ENCODE results near the gene SUPT20H. TPM values are rescaled to one million over a fixed set of nuclear protein-coding genes. Genes with fewer than 3 reads are reported as not detected.

The SUPT20H gene
- total and polyA plus RNA-seq, 2 donors (not counting 1 experiment from before 2014, with no cell fraction given): 56.5 to 57.5 TPM

GRCh38 chr13:37091835-37092234 is 32.3 kb upstream of the SUPT20H start:
- H2AFZ ChIP-seq (ENCODE audit: low read length): no peak overlapping the region
- no peaks in the 10 kb centered on the region for H3K9me3 ChIP-seq (ENCODE audit: control insufficient read depth, insufficient read depth, low read depth, low read length)
- no peaks in the 10 kb centered on the region for H4K20me1 ChIP-seq (ENCODE audit: control insufficient read depth, extremely low read depth, insufficient read depth, low read length)
- H3K4me1 ChIP-seq (ENCODE audit: control insufficient read depth, extremely low read depth, insufficient read depth, low read length): no peaks in the 10 kb centered on the region
- TF ChIP-seq CTCF (conservative IDR thresholded peaks at IDR 0.05 in 1 of 2, IDR thresholded peaks at IDR 0.05 in 1 of 2; ENCODE audit: low read depth in 1 of 2, low read length in 2 of 2) (no peak), EZH2 (IDR thresholded peaks at IDR 0.05; ENCODE audit: low read length, missing control alignments) (no peak)
- no peaks in the 10 kb centered on the region for H3K27me3 ChIP-seq (ENCODE audit: control insufficient read depth, insufficient read depth, low read length)
- H3K79me2 ChIP-seq (ENCODE audit: control insufficient read depth, insufficient read depth, low read length): no peaks in the 10 kb centered on the region
- no peak overlapping the region for H3K9ac ChIP-seq (ENCODE audit: insufficient read depth, low read length)
- no peak overlapping the region for H3K4me3 ChIP-seq (replicated peaks in 1 of 4; ENCODE audit: control extremely low read depth in 1 of 4, insufficient read depth in 1 of 4, low read depth in 3 of 4, low read length in 4 of 4)
- no peaks in the 10 kb centered on the region for H3K36me3 ChIP-seq (ENCODE audit: control insufficient read depth, insufficient read depth, low read length)
- H3K4me2 ChIP-seq (ENCODE audit: extremely low read depth, insufficient read depth, low read length): no peak overlapping the region
- H3K27ac ChIP-seq (ENCODE audit: insufficient read depth, low read length): no peak overlapping the region
- no peak for DNase-seq (ENCODE audit: low read depth in 2 of 2)

- Histone ChIP-seq H4K20me1 (ENCODE audit: control insufficient read depth, extremely low read depth, insufficient read depth, low read length) (no peaks in the 10 kb centered on the region), H3K9ac (ENCODE audit: insufficient read depth, low read length) (no peak overlapping the region), H3K4me1 (ENCODE audit: control insufficient read depth, extremely low read depth, insufficient read depth, low read length) (no peaks in the 10 kb centered on the region), H2AFZ (ENCODE audit: low read length) (no peak overlapping the region), H3K36me3 (ENCODE audit: control insufficient read depth, insufficient read depth, low read length) (no peaks in the 10 kb centered on the region), H3K4me2 (ENCODE audit: extremely low read depth, insufficient read depth, low read length) (no peak overlapping the region), H3K9me3 (ENCODE audit: control insufficient read depth, insufficient read depth, low read depth, low read length) (no peaks in the 10 kb centered on the region), H3K27ac (ENCODE audit: insufficient read depth, low read length) (no peak overlapping the region), H3K4me3 (replicated peaks in 1 of 4; ENCODE audit: control extremely low read depth in 1 of 4, insufficient read depth in 1 of 4, low read depth in 3 of 4, low read length in 4 of 4) (no peak overlapping the region), H3K27me3 (ENCODE audit: control insufficient read depth, insufficient read depth, low read length) (no peaks in the 10 kb centered on the region), H3K79me2 (ENCODE audit: control insufficient read depth, insufficient read depth, low read length) (no peaks in the 10 kb centered on the region)
- no peak for TF ChIP-seq CTCF (conservative IDR thresholded peaks at IDR 0.05 in 1 of 2, IDR thresholded peaks at IDR 0.05 in 1 of 2; ENCODE audit: low read depth in 1 of 2, low read length in 2 of 2)
- TF ChIP-seq EZH2 (IDR thresholded peaks at IDR 0.05; ENCODE audit: low read length, missing control alignments): no peak
- DNase-seq (ENCODE audit: low read depth in 2 of 2): no peak
Measured at GRCh38 chr13:37090912-37091311, 31.4 kb upstream of the SUPT20H start.

GRCh38 chr13:37089495-37089894 is 30.0 kb upstream of the SUPT20H start:
- Histone ChIP-seq H3K79me2 (ENCODE audit: control insufficient read depth, insufficient read depth, low read length) (no peaks in the 10 kb centered on the region), H3K9ac (ENCODE audit: insufficient read depth, low read length) (no peak overlapping the region), H3K4me2 (ENCODE audit: extremely low read depth, insufficient read depth, low read length) (no peak overlapping the region), H3K27ac (ENCODE audit: insufficient read depth, low read length) (no peak overlapping the region), H4K20me1 (ENCODE audit: control insufficient read depth, extremely low read depth, insufficient read depth, low read length) (no peaks in the 10 kb centered on the region), H3K4me1 (ENCODE audit: control insufficient read depth, extremely low read depth, insufficient read depth, low read length) (no peaks in the 10 kb centered on the region), H3K27me3 (ENCODE audit: control insufficient read depth, insufficient read depth, low read length) (no peaks in the 10 kb centered on the region), H3K4me3 (replicated peaks in 1 of 4; ENCODE audit: control extremely low read depth in 1 of 4, insufficient read depth in 1 of 4, low read depth in 3 of 4, low read length in 4 of 4) (no peak overlapping the region), H3K36me3 (ENCODE audit: control insufficient read depth, insufficient read depth, low read length) (no peaks in the 10 kb centered on the region), H2AFZ (ENCODE audit: low read length) (no peak overlapping the region), H3K9me3 (ENCODE audit: control insufficient read depth, insufficient read depth, low read depth, low read length) (no peaks in the 10 kb centered on the region)
- TF ChIP-seq CTCF (conservative IDR thresholded peaks at IDR 0.05 in 1 of 2, IDR thresholded peaks at IDR 0.05 in 1 of 2; ENCODE audit: low read depth in 1 of 2, low read length in 2 of 2): no peak
- no peak for TF ChIP-seq EZH2 (IDR thresholded peaks at IDR 0.05; ENCODE audit: low read length, missing control alignments)
- DNase-seq (ENCODE audit: low read depth in 2 of 2): no peak

Data from fibroblast of lung (primary cell).